Ectodermal cell (in vitro differentiated cells): ENCODE measurements around the gene KRTAP10-3.

Experiments used
- H3K27ac ChIP-seq: 2 replicates; pipeline ENCODE4 v1.7.0; 2013; ENCODE audit warnings: mild to moderate bottlenecking, low read depth, low read length; ENCODE audit not compliant: insufficient read depth, poor library complexity, severe bottlenecking
- H3K27me3 ChIP-seq: 2 replicates; pipeline ENCODE4 v1.7.0; 2013; ENCODE audit warnings: mild to moderate bottlenecking, low read length; ENCODE audit not compliant: insufficient read depth, control insufficient read depth, poor library complexity, severe bottlenecking
- H3K36me3 ChIP-seq: one replicate; pipeline ENCODE4 v1.7.0; 2013; ENCODE audit warnings: low read length; ENCODE audit not compliant: control insufficient read depth, insufficient read depth
- H3K4me1 ChIP-seq: one replicate; pipeline ENCODE4 v1.7.0; 2013; ENCODE audit warnings: low read length; ENCODE audit not compliant: control insufficient read depth, insufficient read depth
- H3K4me3 ChIP-seq: 2 replicates; pipeline ENCODE4 v1.7.0; 2013; ENCODE audit warnings: low read depth, low read length, control low read depth; ENCODE audit not compliant: insufficient read depth
- H3K9me3 ChIP-seq: 2 replicates; pipeline ENCODE4 v1.7.0; 2013; ENCODE audit warnings: mild to moderate bottlenecking, low read length, moderate library complexity; ENCODE audit not compliant: control insufficient read depth
- WGBS, 2 experiments: methylation state at CpG; one replicate each; pipeline ENCODE4 v1.1.7; 2013; ENCODE audit warnings: missing lambda C conversion rate in 2 of 2; 5-methylcytosine and 5-hydroxymethylcytosine counted together

KRTAP10-3 gene

GRCh38 chr21:44547656-44548331 lies 10.8 kb downstream of the KRTAP10-3 start:
- Histone ChIP-seq H3K27me3 (no peaks in the 10 kb centered on the region), H3K36me3 (no peaks in the 10 kb centered on the region), H3K4me1 (peaks cover 27% of the 10 kb centered on the region), H3K4me3 (no peak overlapping the region), H3K9me3 (no peaks in the 10 kb centered on the region), H3K27ac (no peak overlapping the region)
- 79 to 85% methylated on average over 5 of the region's 5 CpGs for WGBS, 2 experiments

GRCh38 chr21:44544566-44544965 lies 14.0 kb downstream of the KRTAP10-3 start:
- Histone ChIP-seq H3K4me3 (no peak overlapping the region), H3K27me3 (no peaks in the 10 kb centered on the region), H3K9me3 (no peaks in the 10 kb centered on the region), H3K4me1 (peaks cover 9% of the 10 kb centered on the region), H3K36me3 (no peaks in the 10 kb centered on the region), H3K27ac (no peak overlapping the region)
- WGBS, 2 experiments = 77 to 80% methylated on average over 2 to 3 of the region's 3 CpGs

GRCh38 chr21:44542716-44543115 lies 15.9 kb downstream of the KRTAP10-3 start:
- Histone ChIP-seq H3K27me3 (no peaks in the 10 kb centered on the region), H3K9me3 (no peaks in the 10 kb centered on the region), H3K27ac (no peak overlapping the region), H3K4me3 (no peak overlapping the region), H3K36me3 (no peaks in the 10 kb centered on the region), H3K4me1 (no peaks in the 10 kb centered on the region)
- WGBS, 2 experiments = 90 to 93% methylated on average over 1 of the region's 1 CpG

GRCh38 chr21:44540741-44541288 lies 17.8 kb downstream of the KRTAP10-3 start:
- Histone ChIP-seq H3K4me3 (no peak overlapping the region), H3K27ac (no peak overlapping the region), H3K36me3 (no peaks in the 10 kb centered on the region), H3K9me3 (no peaks in the 10 kb centered on the region), H3K27me3 (no peaks in the 10 kb centered on the region), H3K4me1 (no peaks in the 10 kb centered on the region)
- 92 to 93% methylated on average over 11 of the region's 11 CpGs for WGBS, 2 experiments

- Histone ChIP-seq H3K4me3 (no peak within 1 kb of the TSS), H3K4me1 (no peaks in the 10 kb centered on the region)
These were observed 18.5 kb downstream of the KRTAP10-3 start, which contains the start of gene KRTAP10-1 for GRCh38 chr21:44539991-44540666. TSS of gene KRTAP10-1 (minus strand) at chr21:44540195. CDS start at chr21:44540150, 45 bp downstream.

GRCh38 chr21:44539046-44539445 lies 19.5 kb downstream of the KRTAP10-3 start:
- no peak overlapping the region for H3K27ac ChIP-seq
- no peaks in the 10 kb centered on the region for H3K27me3 ChIP-seq
- H3K36me3 ChIP-seq = no peaks in the 10 kb centered on the region
- no peaks in the 10 kb centered on the region for H3K4me1 ChIP-seq
- no peaks in the 10 kb centered on the region for H3K9me3 ChIP-seq
- 79 to 81% methylated on average over 14 of the region's 14 CpGs for WGBS, 2 experiments
- H3K4me3 ChIP-seq = no peak overlapping the region

More at GRCh38 chr21:44539991-44540666, 18.5 kb downstream of the KRTAP10-3 start, which contains the start of gene KRTAP10-1:
- 88 to 90% methylated on average over 21 of the region's 21 CpGs for WGBS, 2 experiments
- no peaks in the 10 kb centered on the region for H3K36me3 ChIP-seq
- H3K9me3 ChIP-seq = no peaks in the 10 kb centered on the region
- H3K27me3 ChIP-seq = no peaks in the 10 kb centered on the region
- H3K27ac ChIP-seq = no peak within 1 kb of the TSS

GRCh38 chr21:44537930-44538911 lies 20.4 kb downstream of the KRTAP10-3 start:
- Histone ChIP-seq H3K36me3 (no peaks in the 10 kb centered on the region), H3K27ac (no peak overlapping the region), H3K4me3 (no peak overlapping the region), H3K4me1 (no peaks in the 10 kb centered on the region), H3K9me3 (no peaks in the 10 kb centered on the region), H3K27me3 (no peaks in the 10 kb centered on the region)
- WGBS, 2 experiments = 92 to 95% methylated on average over 33 of the region's 33 CpGs

GRCh38 chr21:44535963-44536362 lies 22.6 kb downstream of the KRTAP10-3 start:
- no peak overlapping the region for H3K4me3 ChIP-seq
- no peaks in the 10 kb centered on the region for H3K9me3 ChIP-seq
- H3K4me1 ChIP-seq = no peaks in the 10 kb centered on the region
- no peaks in the 10 kb centered on the region for H3K36me3 ChIP-seq
- H3K27me3 ChIP-seq = no peaks in the 10 kb centered on the region
- H3K27ac ChIP-seq = no peak overlapping the region
- 77% methylated on average over 7 of the region's 7 CpGs for WGBS, 2 experiments

GRCh38 chr21:44534688-44535087 lies 23.9 kb downstream of the KRTAP10-3 start:
- Histone ChIP-seq H3K36me3 (no peaks in the 10 kb centered on the region), H3K9me3 (no peaks in the 10 kb centered on the region), H3K27ac (no peak overlapping the region), H3K27me3 (no peaks in the 10 kb centered on the region), H3K4me1 (no peaks in the 10 kb centered on the region), H3K4me3 (no peak overlapping the region)
- WGBS, 2 experiments = 93 to 95% methylated on average over 6 of the region's 6 CpGs
